Measurements from ENCODE around the gene LRIT2. TPM values are rescaled to one million over a fixed set of nuclear protein-coding genes. Genes with fewer than 3 reads are reported as not detected.
"Not testable (repeated sequence)": the region's sequence is repeated elsewhere in the genome, so short reads cannot be mapped to it uniquely, and the experiment has no call there.

The LRIT2 gene
- total and polyA plus RNA-seq, 2 experiments from 2014 or later: not detected

DNA sequence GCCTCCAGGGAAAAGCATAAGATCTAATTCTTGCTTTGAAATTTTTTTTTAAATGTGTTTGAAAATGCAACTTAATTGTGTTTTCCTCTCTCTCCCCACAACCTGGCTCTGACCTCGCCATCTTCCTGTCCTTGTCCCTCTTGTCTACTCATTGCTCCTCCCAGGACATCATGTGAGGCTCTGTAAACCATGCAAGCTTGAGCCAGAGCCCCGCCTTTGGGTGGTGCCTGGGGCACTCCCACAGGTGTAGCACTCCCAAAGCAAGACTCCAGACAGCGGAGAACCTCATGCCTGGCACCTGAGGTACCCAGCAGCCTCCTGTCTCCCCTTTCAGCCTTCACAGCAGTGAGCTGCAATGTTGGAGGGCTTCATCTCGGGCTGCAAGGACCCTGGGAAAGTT lies 40.8 kb downstream of the LRIT2 start:
- no peak for DNase-seq (ENCODE audit: low spot score)
- Histone ChIP-seq H2AFZ (no peak overlapping the region), H3K4me1 (ENCODE audit: insufficient read depth) (no peaks in the 10 kb centered on the region), H3K4me3 (no peak overlapping the region), H3K36me3 (replicated peaks; ENCODE audit: insufficient read depth, low read depth) (no peaks in the 10 kb centered on the region), H3K9me3 (ENCODE audit: low read depth) (no peaks in the 10 kb centered on the region), H3K4me2 (no peak overlapping the region), H3K27me3 (no peaks in the 10 kb centered on the region), H3K79me2 (no peaks in the 10 kb centered on the region), H4K20me1 (ENCODE audit: insufficient read depth, poor library complexity, severe bottlenecking) (no peaks in the 10 kb centered on the region), H3K9me2 (replicated peaks; ENCODE audit: insufficient read depth) (no peaks in the 10 kb centered on the region), H3K27ac (no peak overlapping the region)
- 80% methylated on average over 4 of the region's 4 CpGs for WGBS (ENCODE audit: low lambda C conversion rate, missing lambda C conversion rate)
- TF ChIP-seq EZH2phosphoT487 (IDR thresholded peaks at IDR 0.05; ENCODE audit: low read depth, severe bottlenecking, unreplicated experiment): no peak

DNA sequence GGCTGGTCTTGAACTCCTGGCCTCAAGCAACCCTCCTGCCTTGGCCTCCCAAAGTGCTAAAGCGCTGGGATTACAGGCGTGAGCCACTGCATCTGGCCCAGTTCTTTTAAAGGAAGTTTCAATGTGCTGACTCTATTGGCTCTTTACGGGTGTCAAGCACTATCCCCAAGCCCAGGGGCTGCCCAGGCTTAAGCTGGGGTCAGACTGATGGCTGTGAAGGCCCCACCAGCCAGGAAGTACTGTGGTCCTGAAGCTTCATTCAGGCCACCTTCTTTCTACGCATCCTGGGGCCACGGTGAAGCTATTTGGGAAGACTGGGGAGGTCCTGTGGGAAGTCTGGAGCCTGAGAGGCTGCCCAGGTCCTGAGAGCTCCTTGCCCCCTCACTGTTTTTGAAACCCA lies 43.7 kb downstream of the LRIT2 start:
- Histone ChIP-seq H4K20me1 (ENCODE audit: insufficient read depth, poor library complexity, severe bottlenecking) (no peaks in the 10 kb centered on the region), H3K79me2 (no peaks in the 10 kb centered on the region), H3K9me3 (ENCODE audit: low read depth) (no peaks in the 10 kb centered on the region), H3K27ac (no peak overlapping the region), H3K4me2 (no peak overlapping the region), H3K36me3 (replicated peaks; ENCODE audit: insufficient read depth, low read depth) (no peaks in the 10 kb centered on the region), H2AFZ (no peak overlapping the region), H3K4me1 (ENCODE audit: insufficient read depth) (no peaks in the 10 kb centered on the region), H3K9me2 (replicated peaks; ENCODE audit: insufficient read depth) (no peaks in the 10 kb centered on the region), H3K27me3 (no peaks in the 10 kb centered on the region), H3K4me3 (no peak overlapping the region)
- WGBS (ENCODE audit: low lambda C conversion rate, missing lambda C conversion rate): 89% methylated on average over 5 of the region's 5 CpGs
- no peak for DNase-seq (ENCODE audit: low spot score)
- TF ChIP-seq EZH2phosphoT487 (IDR thresholded peaks at IDR 0.05; ENCODE audit: low read depth, severe bottlenecking, unreplicated experiment) (no peak), EZH2 (IDR thresholded peaks at IDR 0.05; ENCODE audit: borderline replicate concordance) (no peak)
- TF ChIP-seq, protein P1, sequence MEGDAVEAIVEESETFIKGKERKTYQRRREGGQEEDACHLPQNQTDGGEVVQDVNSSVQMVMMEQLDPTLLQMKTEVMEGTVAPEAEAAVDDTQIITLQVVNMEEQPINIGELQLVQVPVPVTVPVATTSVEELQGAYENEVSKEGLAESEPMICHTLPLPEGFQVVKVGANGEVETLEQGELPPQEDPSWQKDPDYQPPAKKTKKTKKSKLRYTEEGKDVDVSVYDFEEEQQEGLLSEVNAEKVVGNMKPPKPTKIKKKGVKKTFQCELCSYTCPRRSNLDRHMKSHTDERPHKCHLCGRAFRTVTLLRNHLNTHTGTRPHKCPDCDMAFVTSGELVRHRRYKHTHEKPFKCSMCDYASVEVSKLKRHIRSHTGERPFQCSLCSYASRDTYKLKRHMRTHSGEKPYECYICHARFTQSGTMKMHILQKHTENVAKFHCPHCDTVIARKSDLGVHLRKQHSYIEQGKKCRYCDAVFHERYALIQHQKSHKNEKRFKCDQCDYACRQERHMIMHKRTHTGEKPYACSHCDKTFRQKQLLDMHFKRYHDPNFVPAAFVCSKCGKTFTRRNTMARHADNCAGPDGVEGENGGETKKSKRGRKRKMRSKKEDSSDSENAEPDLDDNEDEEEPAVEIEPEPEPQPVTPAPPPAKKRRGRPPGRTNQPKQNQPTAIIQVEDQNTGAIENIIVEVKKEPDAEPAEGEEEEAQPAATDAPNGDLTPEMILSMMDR (IDR thresholded peaks at IDR 0.05; ENCODE audit: poor library complexity): no peak

DNA sequence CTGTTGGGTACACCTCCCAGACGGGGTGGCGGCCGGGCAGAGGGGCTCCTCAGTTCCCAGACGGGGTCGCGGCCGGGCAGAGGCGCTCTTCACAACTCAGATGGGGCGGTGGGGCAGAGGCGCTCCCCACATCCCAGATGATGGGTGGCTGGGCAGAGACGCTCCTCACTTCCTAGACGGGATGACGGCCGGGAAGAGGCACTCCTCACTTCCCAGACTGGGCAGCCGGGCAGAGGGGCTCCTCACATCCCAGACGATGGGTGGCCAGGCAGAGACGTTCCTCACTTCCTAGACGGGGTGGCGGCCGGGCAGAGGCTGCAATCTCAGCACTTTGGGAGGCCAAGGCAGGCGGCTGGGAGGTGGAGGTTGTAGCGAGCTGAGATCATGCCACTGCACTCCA lies 45.0 kb downstream of the LRIT2 start:
- not testable (repeated sequence) for H4K20me1 ChIP-seq (ENCODE audit: insufficient read depth, poor library complexity, severe bottlenecking); H3K9me3 ChIP-seq (ENCODE audit: low read depth); H3K4me2 ChIP-seq; H2AFZ ChIP-seq; DNase-seq (ENCODE audit: low spot score); H3K36me3 ChIP-seq (replicated peaks; ENCODE audit: insufficient read depth, low read depth); H3K4me1 ChIP-seq (ENCODE audit: insufficient read depth); H3K27ac ChIP-seq; H3K4me3 ChIP-seq; H3K27me3 ChIP-seq; H3K79me2 ChIP-seq; H3K9me2 ChIP-seq (replicated peaks; ENCODE audit: insufficient read depth)
- 97% methylated on average over 10 of the region's 22 CpGs for WGBS (ENCODE audit: low lambda C conversion rate, missing lambda C conversion rate)

DNA sequence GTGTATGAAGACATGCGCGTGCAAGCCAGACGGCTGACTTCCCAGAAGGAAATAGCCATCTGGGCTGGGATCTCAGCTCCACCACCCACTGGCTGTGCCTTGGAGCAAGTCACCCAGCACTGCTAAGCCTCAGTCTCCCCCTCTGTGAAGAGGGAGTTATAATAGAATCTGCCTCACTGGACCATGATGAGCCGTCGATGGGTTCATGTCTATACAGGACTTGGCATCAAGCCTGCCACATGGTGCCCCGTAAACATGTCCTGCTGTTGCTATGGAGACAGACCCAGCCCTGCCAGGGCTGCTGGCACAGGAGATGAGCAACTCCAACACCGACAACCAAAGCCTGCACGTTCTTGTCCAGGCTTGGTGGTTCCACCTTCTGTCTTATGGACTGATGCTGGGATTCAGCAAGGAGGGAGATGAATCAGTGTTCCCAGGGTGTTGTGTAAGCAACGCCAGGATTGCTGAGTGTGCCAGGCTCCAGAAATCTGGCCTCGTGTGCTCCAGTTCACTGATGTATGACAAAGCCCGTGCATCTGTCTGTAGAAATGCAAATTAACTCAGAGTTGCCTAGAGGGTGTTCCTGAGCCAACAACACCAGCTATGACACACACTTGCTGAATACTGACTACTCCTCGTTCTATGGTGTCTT lies 46.2 kb downstream of the LRIT2 start:
- Histone ChIP-seq H4K20me1 (ENCODE audit: insufficient read depth, poor library complexity, severe bottlenecking) (no peaks in the 10 kb centered on the region), H2AFZ (no peak overlapping the region), H3K79me2 (no peaks in the 10 kb centered on the region), H3K36me3 (replicated peaks; ENCODE audit: insufficient read depth, low read depth) (no peaks in the 10 kb centered on the region), H3K4me3 (no peak overlapping the region), H3K27ac (no peak overlapping the region), H3K4me1 (ENCODE audit: insufficient read depth) (no peaks in the 10 kb centered on the region), H3K9me2 (replicated peaks; ENCODE audit: insufficient read depth) (no peaks in the 10 kb centered on the region), H3K27me3 (no peaks in the 10 kb centered on the region), H3K9me3 (ENCODE audit: low read depth) (no peaks in the 10 kb centered on the region), H3K4me2 (no peak overlapping the region)
- peak; percentile 46 for DNase-seq (ENCODE audit: low spot score)
- WGBS (ENCODE audit: low lambda C conversion rate, missing lambda C conversion rate): 79% methylated on average over 12 of the region's 12 CpGs
- TF ChIP-seq EZH2 (IDR thresholded peaks at IDR 0.05; ENCODE audit: borderline replicate concordance) (no peak), EZH2phosphoT487 (IDR thresholded peaks at IDR 0.05; ENCODE audit: low read depth, severe bottlenecking, unreplicated experiment) (no peak)
- TF ChIP-seq, protein P1 (IDR thresholded peaks at IDR 0.05; ENCODE audit: poor library complexity): no peak
